Activated B cell treated with CpG ODN at 0.5 μM for 24 hours (primary cell): ENCODE data around the gene LRRIQ4. TPM values are rescaled to one million over a fixed set of nuclear protein-coding genes. Genes with fewer than 3 reads are reported as not detected.

Experiments used
- ATAC-seq: fragments of 200-7000 bp; cut with Tn5 transposase; one replicate; pipeline ENCODE4 v1.10.0; 2021; ENCODE audit warnings: low read depth, mild to moderate bottlenecking, moderate library complexity
- CTCF ChIA-PET: fragments of 350-600 bp; sonication (Branson Sonifier 250); formaldehyde crosslinking; loops from one replicate; lab custom pipeline; 2021; ENCODE audit warnings: antibody characterized with exemption; lab: Charles Lee
- POLR2A ChIA-PET: fragments of 350-600 bp; sonication (Branson Sonifier 250); formaldehyde crosslinking; loops from one replicate; lab custom pipeline; 2021; ENCODE audit warnings: antibody characterized with exemption; lab: Charles Lee
- DNase-seq: peaks from one replicate; pipeline ENCODE4 v3.0.0; 2022
- H3K27ac Mint-ChIP-seq: one replicate; pipeline ENCODE4 v1.8.0; 2020; ENCODE audit warnings: mixed read lengths
- H3K27me3 Mint-ChIP-seq: one replicate; pipeline ENCODE4 v1.8.0; 2021; ENCODE audit warnings: mixed read lengths
- H3K36me3 Mint-ChIP-seq: one replicate; pipeline ENCODE4 v1.8.0; 2021; ENCODE audit warnings: low read depth, mixed read lengths
- H3K4me1 Mint-ChIP-seq: one replicate; pipeline ENCODE4 v1.8.0; 2021; ENCODE audit warnings: mixed read lengths
- H3K4me3 Mint-ChIP-seq: one replicate; pipeline ENCODE4 v1.8.0; 2020; ENCODE audit warnings: mild to moderate bottlenecking, mixed read lengths
- H3K9me3 Mint-ChIP-seq: one replicate; pipeline ENCODE4 v1.8.0; 2020; ENCODE audit warnings: mixed read lengths
- CTCF ChIP-seq: fragments of 200-600 bp; IDR thresholded peaks from one replicate; pipeline ENCODE4 v1.8.0; 2022; ENCODE audit warnings: antibody characterized with exemption, mild to moderate bottlenecking
- intact Hi-C: fragments of 100-400 bp; cut with micrococcal nuclease; formaldehyde crosslinking; loops from one replicate; pipeline ENCODE4 v1.15.1; 2024
- total RNA-seq: library from RNA; stranded (reverse); gene quantifications from 2 replicates; pipeline ENCODE4 v1.2.3, GENCODE V29; 2022

The LRRIQ4 gene
- total RNA-seq, 1 donor from 2014 or later = 0.40 TPM

GRCh38 chr3:169811631-169812331 is 889 bp upstream of the LRRIQ4 start:
- Mint-ChIP-seq H3K27ac (peak overlapping the region; percentile 97), H3K4me1 (peaks cover 37% of the 10 kb centered on the region), H3K4me3 (peak overlapping the region; percentile 85), H3K36me3 (peaks cover 9% of the 10 kb centered on the region), H3K27me3 (no peaks in the 10 kb centered on the region), H3K9me3 (peaks cover 8% of the 10 kb centered on the region)
- no peak for TF ChIP-seq CTCF
- ChIA-PET CTCF (interaction anchor here (1.0 to 1.5 kb wide), 4 partner anchors 24 to 118 kb away, joined by 3 to 13 read pairs (median 4); no protein-coding TSS in a partner anchor), POLR2A (interaction anchor here (0.5 to 4.3 kb wide), 21 partner anchors 12 to 1058 kb away, joined by 3 to 48 read pairs (median 6); partner anchors contain the start of genes ACTRT3, MYNN, RPL22L1 and SEC62)
- intact Hi-C loops = loop anchor here (2.0 kb wide), 4 partner anchors 233 to 545 kb away; partner anchors contain the start of genes PHC3 and SKIL
- ATAC-seq (peak; percentile 18), DNase-seq (peak; percentile 19)

- ATAC-seq (no peak), DNase-seq (no peak)
- ChIA-PET CTCF (interaction anchor here (0.7 to 1.6 kb wide), 7 partner anchors 9 to 52 kb away, joined by 3 to 13 read pairs (median 4); partner anchors contain the start of gene ACTRT3), POLR2A (interaction anchor here (0.6 to 4.3 kb wide), 26 partner anchors 22 to 1057 kb away, joined by 3 to 48 read pairs (median 6); partner anchors contain the start of genes ACTRT3, MYNN, RPL22L1 and SEC62)
- H3K9me3 Mint-ChIP-seq = peaks cover 8% of the 10 kb centered on the region
- peak overlapping the region; percentile 85 for H3K4me3 Mint-ChIP-seq
- H3K4me1 Mint-ChIP-seq = peaks cover 39% of the 10 kb centered on the region
- H3K27ac Mint-ChIP-seq = peak overlapping the region; percentile 97
- no peaks in the 10 kb centered on the region for H3K27me3 Mint-ChIP-seq
- TF ChIP-seq CTCF = no peak
- intact Hi-C loops = loop anchor here (1.0 to 2.0 kb wide), 13 partner anchors 23 to 1057 kb away; partner anchors contain the start of genes GPR160, MYNN, PHC3 and RPL22L1
- peaks cover 7% of the 10 kb centered on the region for H3K36me3 Mint-ChIP-seq
Observed at GRCh38 chr3:169813278-169813677, 608 bp downstream of the LRRIQ4 start.

- ChIA-PET CTCF (interaction anchor here (0.6 to 1.6 kb wide), 11 partner anchors 16 to 240 kb away, joined by 3 to 7 read pairs (median 3); partner anchors contain the start of genes ACTRT3 and MYNN), POLR2A (interaction anchor here (0.7 to 4.3 kb wide), 19 partner anchors 19 to 543 kb away, joined by 3 to 48 read pairs (median 4); partner anchors contain the start of genes ACTRT3, MYNN, SEC62 and SKIL)
- Mint-ChIP-seq H3K4me1 (peaks cover 42% of the 10 kb centered on the region), H3K36me3 (peaks cover 6% of the 10 kb centered on the region), H3K9me3 (peaks cover 8% of the 10 kb centered on the region), H3K27me3 (no peaks in the 10 kb centered on the region), H3K4me3 (peak overlapping the region; percentile 85), H3K27ac (peak overlapping the region; percentile 97)
- DNase-seq (peak; percentile 59), ATAC-seq (peak; percentile 84)
- TF ChIP-seq CTCF = no peak
- intact Hi-C loops = loop anchor here (1.0 to 2.0 kb wide), 13 partner anchors 22 to 1056 kb away; partner anchors contain the start of genes GPR160, MYNN, PHC3 and RPL22L1
Observed at GRCh38 chr3:169813757-169814517, 1.3 kb downstream of the LRRIQ4 start.

GRCh38 chr3:169815590-169816150 is 3.0 kb downstream of the LRRIQ4 start:
- Mint-ChIP-seq H3K4me3 (no peak overlapping the region), H3K4me1 (peaks cover 39% of the 10 kb centered on the region), H3K9me3 (peaks cover 8% of the 10 kb centered on the region), H3K27me3 (no peaks in the 10 kb centered on the region), H3K36me3 (peaks cover 6% of the 10 kb centered on the region), H3K27ac (no peak overlapping the region)
- DNase-seq (no peak), ATAC-seq (no peak)
- CTCF ChIA-PET = no interaction called here
- TF ChIP-seq CTCF = no peak
- intact Hi-C loops = no loop called here
- POLR2A ChIA-PET = no interaction called here
